ENCODE results near the gene TRMT2A. TPM values are rescaled to one million over a fixed set of nuclear protein-coding genes. Genes with fewer than 3 reads are reported as not detected.

TRMT2A gene
- total and polyA plus RNA-seq, 2 of the 8 experiments (the other 6 are each of a cell fraction or from before 2014, with no cell fraction given) = 44.9 to 50.3 TPM

- Histone ChIP-seq H2BK20ac (ENCODE audit: low read length) (no peak overlapping the region), H3K27ac (ENCODE audit: low read depth, low read length) (no peak overlapping the region), H3K18ac (ENCODE audit: extremely low read depth, low read length) (peak overlapping the region; percentile 13; the same call in 1 of the 2 replicates), H3K4me1 (replicated peaks in 1 of 4; ENCODE audit: control insufficient read depth in 3 of 4, insufficient read depth in 4 of 4, low read length in 3 of 4) (peaks cover 0 to 7% (median 4%) of the 10 kb centered on the region in 4 experiments; a peak in 4 of 7 replicates), H2AK5ac (ENCODE audit: low read depth, low read length) (no peak overlapping the region), H3K27me3 (replicated peaks in 1 of 4; ENCODE audit: control insufficient read depth in 3 of 4, extremely low read depth in 1 of 4, insufficient read depth in 3 of 4, low read length in 3 of 4) (no peaks in the 10 kb centered on the region), H3K36me3 (ENCODE audit: control insufficient read depth in 2 of 4, insufficient read depth in 4 of 4, low read length in 3 of 4) (no peaks in the 10 kb centered on the region), H2BK120ac (replicated peaks; ENCODE audit: low read depth, low read length) (no peak overlapping the region), H3K4me2 (ENCODE audit: insufficient read depth in 1 of 2, low read depth in 2 of 2, low read length in 2 of 2) (peak overlapping the region in 1 of 2 experiments; percentile 33; a peak in 1 of 4 replicates), H3K56ac (replicated peaks; ENCODE audit: insufficient read length, low read depth, low read length) (no peak overlapping the region), H4K20me1 (replicated peaks in 1 of 2; ENCODE audit: control insufficient read depth in 1 of 2, insufficient read depth in 2 of 2, low read length in 2 of 2) (peaks cover 0 to 1% of the 10 kb centered on the region in 2 experiments), H4K8ac (ENCODE audit: extremely low read depth, insufficient read depth, low read length) (no peak overlapping the region; the same call in 1 of the 2 replicates), H2BK12ac (ENCODE audit: low read depth, low read length) (no peak overlapping the region), H2BK15ac (ENCODE audit: low read length) (peak overlapping the region; percentile 61; the same call in 1 of the 2 replicates), H3K9me3 (ENCODE audit: insufficient read depth in 2 of 2, low read depth in 1 of 2, low read length in 1 of 2) (no peaks in the 10 kb centered on the region), H3K23me2 (ENCODE audit: low read depth, low read length) (peaks cover 13% of the 10 kb centered on the region; the same call in 1 of the 2 replicates), H4K5ac (ENCODE audit: insufficient read length, low read depth, low read length) (no peak overlapping the region), H3K4me3 (ENCODE audit: extremely low read depth in 1 of 4, insufficient read depth in 2 of 4, low read depth in 3 of 4, low read length in 4 of 4) (no peak overlapping the region), H3K79me2 (ENCODE audit: control insufficient read depth in 1 of 2, insufficient read depth in 2 of 2, low read length in 2 of 2) (no peaks in the 10 kb centered on the region), H3K14ac (ENCODE audit: insufficient read length) (no peak overlapping the region), H2AFZ (ENCODE audit: low read length) (no peak overlapping the region), H3K4ac (replicated peaks; ENCODE audit: insufficient read length, low read depth, low read length) (no peak overlapping the region), H4K91ac (replicated peaks; ENCODE audit: insufficient read length, low read length) (no peak overlapping the region), H2BK5ac (ENCODE audit: low read depth, low read length) (no peak overlapping the region), H3K79me1 (ENCODE audit: low read depth, low read length) (no peaks in the 10 kb centered on the region), H3K23ac (ENCODE audit: insufficient read length) (no peak overlapping the region), H3K9ac (replicated peaks in 1 of 4; ENCODE audit: extremely low read depth in 1 of 4, low read depth in 3 of 4, low read length in 3 of 4) (no peak overlapping the region)
- ChIA-PET POLR2A (ENCODE audit: partially characterized antibody) (no interaction called here), CTCF (ENCODE audit: partially characterized antibody) (interaction anchor here (0.8 to 2.8 kb wide), 17 partner anchors 13 to 158 kb away, joined by 3 to 17 read pairs (median 4); no protein-coding TSS in a partner anchor)
- 42% methylated on average over 8 of the region's 9 CpGs; no CpG with 5 or more reads in 1 of the 2 experiments for WGBS, 2 experiments (ENCODE audit: extremely low coverage in 1 of 2, insufficient coverage in 1 of 2, insufficient read length in 1 of 2, insufficient replicate concordance in 2 of 2, low coverage in 1 of 2, low lambda C conversion rate in 2 of 2, missing lambda C conversion rate in 1 of 2)
- TF ChIP-seq POLR2A (IDR thresholded peaks at IDR 0.05; ENCODE audit: control extremely low read depth in 1 of 2, low read depth in 2 of 2, low read length in 2 of 2) (no peak), RAD21 (IDR thresholded peaks at IDR 0.05 in 1 of 2, conservative IDR thresholded peaks at IDR 0.05 in 1 of 2; ENCODE audit: low read depth in 2 of 2, low read length in 2 of 2) (peak in 1 of 2 experiments; percentile 14; a peak in 1 of 4 replicates), GABPA (IDR thresholded peaks at IDR 0.05; ENCODE audit: borderline replicate concordance, insufficient read depth, low read length) (no peak), CTBP2 (IDR thresholded peaks at IDR 0.05; ENCODE audit: borderline replicate concordance, insufficient read depth, insufficient read length, low read length) (no peak), SIN3A (conservative IDR thresholded peaks at IDR 0.05 in 1 of 2, IDR thresholded peaks at IDR 0.05 in 1 of 2; ENCODE audit: low read depth in 1 of 2, low read length in 2 of 2) (0 out of 4 replicates have a peak, but pooled peaks of 1 of the 2 experiments have one; percentile 27)
- peak in 1 of 2 experiments; percentile 76 for DNase-seq (ENCODE audit: low read depth in 1 of 2, low spot score in 2 of 2)
- FAIRE-seq = peak; percentile 32
These were observed 42.0 kb upstream of the TRMT2A start for GRCh38 chr22:20159076-20159475.
